Measurements from ENCODE around the gene PSTPIP1.

DNA sequence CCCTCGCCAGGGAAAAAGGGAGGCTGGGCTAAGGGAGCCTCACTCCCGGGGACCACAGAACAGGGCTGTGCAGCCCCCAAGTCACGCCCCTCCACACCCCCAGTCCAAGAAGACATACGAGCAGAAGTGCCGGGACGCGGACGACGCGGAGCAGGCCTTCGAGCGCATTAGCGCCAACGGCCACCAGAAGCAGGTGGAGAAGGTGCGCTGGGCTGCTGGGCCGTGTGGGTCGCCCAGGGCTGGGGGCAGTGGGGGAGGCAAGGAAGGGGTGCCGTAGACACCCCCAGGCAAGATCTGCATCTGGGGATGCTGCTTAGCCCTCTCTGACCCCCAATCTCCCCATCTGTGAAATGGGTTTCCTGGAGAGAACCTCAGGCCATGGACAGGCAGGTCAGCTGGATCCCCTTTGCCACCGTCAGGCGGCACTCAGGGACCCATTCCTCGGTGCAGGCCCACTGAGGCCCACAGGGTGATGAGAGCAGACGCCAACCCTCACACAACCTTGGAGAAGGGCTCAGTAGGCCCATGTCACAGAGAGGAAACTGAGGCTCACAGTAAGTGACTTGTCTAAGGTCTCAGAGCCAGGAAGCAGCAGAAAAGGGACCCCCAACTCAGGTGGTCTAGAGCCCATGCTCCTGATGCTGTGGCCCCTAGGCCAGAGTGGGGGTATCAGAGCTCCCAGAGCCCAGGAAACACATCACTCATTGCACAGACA lies 33.7 kb downstream of the PSTPIP1 start:
- TF ChIP-seq POLR2AphosphoS5 (IDR thresholded peaks at IDR 0.05) = no peak
- TF ChIP-seq, protein P1, sequence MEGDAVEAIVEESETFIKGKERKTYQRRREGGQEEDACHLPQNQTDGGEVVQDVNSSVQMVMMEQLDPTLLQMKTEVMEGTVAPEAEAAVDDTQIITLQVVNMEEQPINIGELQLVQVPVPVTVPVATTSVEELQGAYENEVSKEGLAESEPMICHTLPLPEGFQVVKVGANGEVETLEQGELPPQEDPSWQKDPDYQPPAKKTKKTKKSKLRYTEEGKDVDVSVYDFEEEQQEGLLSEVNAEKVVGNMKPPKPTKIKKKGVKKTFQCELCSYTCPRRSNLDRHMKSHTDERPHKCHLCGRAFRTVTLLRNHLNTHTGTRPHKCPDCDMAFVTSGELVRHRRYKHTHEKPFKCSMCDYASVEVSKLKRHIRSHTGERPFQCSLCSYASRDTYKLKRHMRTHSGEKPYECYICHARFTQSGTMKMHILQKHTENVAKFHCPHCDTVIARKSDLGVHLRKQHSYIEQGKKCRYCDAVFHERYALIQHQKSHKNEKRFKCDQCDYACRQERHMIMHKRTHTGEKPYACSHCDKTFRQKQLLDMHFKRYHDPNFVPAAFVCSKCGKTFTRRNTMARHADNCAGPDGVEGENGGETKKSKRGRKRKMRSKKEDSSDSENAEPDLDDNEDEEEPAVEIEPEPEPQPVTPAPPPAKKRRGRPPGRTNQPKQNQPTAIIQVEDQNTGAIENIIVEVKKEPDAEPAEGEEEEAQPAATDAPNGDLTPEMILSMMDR (IDR thresholded peaks at IDR 0.05) = no peak

Data from breast epithelium (tissue), 3 donors.